ACC112 (cell line): ENCODE measurements around the gene GLB1L3.

Experiments used
- H2AFZ ChIP-seq: fragments of 200-600 bp; sonication (generic); one replicate; pipeline ENCODE4 v1.6.0; 2017; ENCODE audit warnings: antibody characterized with exemption, low read length; ENCODE audit not compliant: unreplicated experiment
- H3K27ac ChIP-seq: fragments of 200-600 bp; sonication (generic); 2 replicates; pipeline ENCODE4 v1.5.1; 2014; ENCODE audit warnings: low read depth, mild to moderate bottlenecking, antibody characterized with exemption, low read length, moderate library complexity
- H3K27me3 ChIP-seq: fragments of 200-600 bp; sonication (generic); 2 replicates; pipeline ENCODE4 v1.6.1; 2014; ENCODE audit warnings: mild to moderate bottlenecking, antibody characterized with exemption, low read length, moderate library complexity, mixed read lengths; ENCODE audit not compliant: insufficient read depth
- H3K36me3 ChIP-seq: fragments of 200-600 bp; sonication (generic); 2 replicates; pipeline ENCODE4 v1.6.1; 2016; ENCODE audit warnings: mild to moderate bottlenecking, antibody characterized with exemption, low read length, moderate library complexity, mixed read lengths; ENCODE audit not compliant: insufficient read depth
- H3K4me1 ChIP-seq: fragments of 200-600 bp; sonication (generic); one replicate; pipeline ENCODE4 v1.6.1; 2016; ENCODE audit warnings: low read length, mixed read lengths; ENCODE audit not compliant: insufficient read depth, unreplicated experiment, control insufficient read depth
- H3K4me3 ChIP-seq: fragments of 200-600 bp; sonication (generic); 2 replicates; pipeline ENCODE4 v1.5.1; 2014; ENCODE audit warnings: mild to moderate bottlenecking, low read depth, low read length
- H3K79me2 ChIP-seq: fragments of 200-600 bp; sonication (generic); one replicate; pipeline ENCODE4 v1.6.0; 2016; ENCODE audit warnings: low read length; ENCODE audit not compliant: control insufficient read depth, unreplicated experiment, insufficient read depth

GLB1L3 gene

DNA sequence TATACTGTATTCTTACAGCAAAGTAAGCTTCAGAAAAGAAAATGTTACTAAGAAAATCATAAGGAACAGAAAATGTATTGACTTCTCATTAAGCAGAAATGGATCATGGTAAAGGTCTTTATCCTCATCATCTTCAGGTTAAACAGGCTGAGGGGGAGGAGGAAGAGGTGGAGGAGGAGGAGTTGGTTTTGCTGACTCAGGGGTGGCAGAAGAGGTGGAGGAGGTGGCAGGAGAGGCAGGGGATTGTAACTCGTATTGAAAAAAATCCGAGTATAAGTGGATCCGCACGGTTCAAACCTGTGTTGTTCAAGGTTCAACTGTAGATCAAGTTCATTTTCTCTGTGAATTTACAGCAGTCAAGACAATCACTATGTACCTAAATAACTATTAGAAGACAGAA is 13.0 kb downstream of the GLB1L3 start:
- Histone ChIP-seq H3K79me2 (no peaks in the 10 kb centered on the region), H2AFZ (no peak overlapping the region), H3K36me3 (no peaks in the 10 kb centered on the region), H3K4me3 (no peak overlapping the region), H3K27me3 (peaks cover 9% of the 10 kb centered on the region), H3K4me1 (no peaks in the 10 kb centered on the region), H3K27ac (no peak overlapping the region)

DNA sequence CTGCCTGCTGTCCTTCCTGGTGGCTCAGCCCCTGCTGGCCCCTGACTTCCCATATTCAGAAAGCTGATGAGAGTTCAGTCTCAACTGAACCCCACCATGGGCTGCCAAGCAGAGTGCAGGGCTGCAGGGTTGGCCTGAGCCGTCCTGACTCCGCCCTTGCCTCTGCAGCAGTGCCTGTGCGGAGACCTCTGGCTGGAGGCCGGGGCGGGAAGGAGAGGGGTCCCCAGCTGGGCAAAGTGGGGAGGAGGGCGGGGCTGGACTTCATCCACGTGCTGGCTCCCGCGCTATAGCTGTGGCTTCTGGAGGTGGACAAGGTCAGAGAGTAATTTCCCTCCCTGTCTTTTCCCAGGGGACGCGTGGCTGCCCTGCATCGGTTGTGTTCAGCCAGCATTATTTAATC is 13.6 kb downstream of the GLB1L3 start:
- no peaks in the 10 kb centered on the region for H3K79me2 ChIP-seq
- no peak overlapping the region for H3K27ac ChIP-seq
- H3K36me3 ChIP-seq, result no peaks in the 10 kb centered on the region
- peaks cover 9% of the 10 kb centered on the region for H3K27me3 ChIP-seq
- no peaks in the 10 kb centered on the region for H3K4me1 ChIP-seq
- no peak overlapping the region for H2AFZ ChIP-seq
- H3K4me3 ChIP-seq, result no peak overlapping the region

DNA sequence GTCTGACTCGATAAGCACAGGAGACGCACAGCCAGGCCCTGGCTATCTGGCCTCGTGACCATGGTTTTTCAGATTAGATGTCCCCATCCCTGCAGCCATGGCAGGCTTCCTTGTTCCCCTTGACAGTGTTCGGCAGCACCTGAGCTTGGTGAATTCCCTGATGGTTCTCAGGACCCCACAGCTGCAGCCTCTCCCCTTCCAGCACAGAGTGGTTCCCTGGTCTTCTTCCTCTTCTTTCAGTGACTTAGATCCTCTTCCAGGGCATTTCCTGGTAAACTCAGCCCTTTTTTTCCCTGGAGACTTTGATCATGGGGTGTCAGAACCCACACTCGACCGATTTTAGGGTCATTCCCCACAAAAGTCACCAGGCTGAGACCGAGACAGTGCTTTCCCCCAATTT is 14.5 kb downstream of the GLB1L3 start:
- H3K27me3 ChIP-seq, result peaks cover 9% of the 10 kb centered on the region
- H3K4me3 ChIP-seq, result no peak overlapping the region
- H2AFZ ChIP-seq, result no peak overlapping the region
- H3K27ac ChIP-seq, result no peak overlapping the region
- no peaks in the 10 kb centered on the region for H3K36me3 ChIP-seq
- H3K4me1 ChIP-seq, result no peaks in the 10 kb centered on the region
- H3K79me2 ChIP-seq, result no peaks in the 10 kb centered on the region

- H3K27ac ChIP-seq, result no peak overlapping the region
- no peaks in the 10 kb centered on the region for H3K79me2 ChIP-seq
- H3K4me1 ChIP-seq, result no peaks in the 10 kb centered on the region
- H2AFZ ChIP-seq, result no peak overlapping the region
- peaks cover 9% of the 10 kb centered on the region for H3K27me3 ChIP-seq
- H3K36me3 ChIP-seq, result no peaks in the 10 kb centered on the region
- no peak overlapping the region for H3K4me3 ChIP-seq
These were observed 15.0 kb downstream of the GLB1L3 start for GRCh38 chr11:134291196-134291595.

DNA sequence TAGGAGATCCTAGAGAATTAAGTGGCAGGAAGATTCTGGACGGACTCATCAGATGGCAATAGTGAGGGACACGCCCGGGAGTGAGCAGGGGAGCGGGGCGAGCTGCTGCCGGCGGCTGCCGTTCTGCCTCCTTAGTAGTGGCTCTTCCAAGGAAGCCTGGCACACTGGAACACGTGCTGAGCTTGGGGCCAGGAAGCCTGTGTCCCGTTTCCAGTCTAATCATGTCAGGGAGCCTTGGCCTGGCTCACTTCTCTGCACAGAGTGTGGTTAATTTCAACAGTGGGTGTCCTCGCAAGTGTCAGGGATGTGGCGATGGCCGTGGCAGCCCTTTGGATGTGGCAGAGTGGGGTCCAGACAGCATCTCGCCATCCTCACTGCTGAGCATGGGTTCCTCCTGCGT is 16.5 kb downstream of the GLB1L3 start:
- no peaks in the 10 kb centered on the region for H3K4me1 ChIP-seq
- H3K27ac ChIP-seq, result no peak overlapping the region
- H3K79me2 ChIP-seq, result no peaks in the 10 kb centered on the region
- H3K4me3 ChIP-seq, result no peak overlapping the region
- H2AFZ ChIP-seq, result no peak overlapping the region
- no peaks in the 10 kb centered on the region for H3K36me3 ChIP-seq
- peaks cover 9% of the 10 kb centered on the region for H3K27me3 ChIP-seq

DNA sequence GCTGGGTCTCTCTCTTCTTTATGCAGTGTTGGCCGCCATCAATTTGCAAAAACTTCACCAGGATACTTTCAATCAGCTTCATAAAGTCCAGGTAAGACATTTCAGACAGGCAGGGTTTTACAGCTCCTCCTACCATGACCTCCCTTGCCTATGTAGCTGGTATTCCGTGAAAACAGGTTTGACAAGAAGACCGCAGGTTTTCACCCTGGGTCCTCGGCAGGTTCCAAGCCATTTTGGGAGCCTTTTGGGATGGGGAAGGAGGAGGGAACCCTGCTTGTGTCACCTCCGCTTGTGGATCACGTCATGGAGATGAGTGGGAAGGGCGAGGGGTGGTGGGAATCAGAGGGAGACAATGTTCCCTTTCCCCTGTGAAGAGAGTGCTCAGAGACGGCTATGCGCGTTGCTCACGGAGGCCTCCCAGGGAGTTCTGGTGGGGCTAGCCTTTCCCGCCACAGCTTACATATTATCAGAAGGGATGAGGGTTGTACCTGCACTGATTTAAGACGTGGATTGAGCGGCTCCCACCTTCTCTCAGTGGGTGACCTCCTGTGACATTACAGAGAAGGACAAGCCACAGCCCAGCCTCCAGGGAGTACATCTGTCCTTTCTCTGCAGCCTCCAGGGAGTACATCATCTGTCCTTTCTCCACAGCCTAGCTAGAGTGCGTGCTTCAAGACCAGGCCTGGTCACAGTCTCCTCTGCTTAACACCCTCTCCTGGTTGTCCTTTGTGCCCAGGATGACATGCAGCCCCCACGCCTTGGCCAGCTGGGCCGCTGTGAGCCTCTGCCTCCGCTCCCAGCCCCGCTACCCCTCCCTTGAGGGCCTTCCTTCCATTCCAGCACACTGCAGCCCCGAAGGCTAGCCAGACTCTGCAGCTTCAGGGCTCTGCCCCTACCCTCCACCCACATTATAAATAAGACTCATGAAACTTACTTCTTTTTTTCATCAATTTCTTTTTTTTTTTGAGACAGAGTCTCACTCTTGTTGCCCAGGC is 17.2 kb downstream of the GLB1L3 start:
- H3K79me2 ChIP-seq, result no peaks in the 10 kb centered on the region

GRCh38 chr11:134294664-134295063 is 18.5 kb downstream of the GLB1L3 start:
- peaks cover 5% of the 10 kb centered on the region for H3K27me3 ChIP-seq
- H3K4me1 ChIP-seq, result no peaks in the 10 kb centered on the region
- no peak overlapping the region for H3K27ac ChIP-seq
- no peaks in the 10 kb centered on the region for H3K79me2 ChIP-seq
- no peak overlapping the region for H3K4me3 ChIP-seq
- no peaks in the 10 kb centered on the region for H3K36me3 ChIP-seq
- H2AFZ ChIP-seq, result no peak overlapping the region

More for the DNA sequence above, 17.2 kb downstream of the GLB1L3 start:
- H3K4me1 ChIP-seq, result no peaks in the 10 kb centered on the region
- no peaks in the 10 kb centered on the region for H3K36me3 ChIP-seq
- H3K4me3 ChIP-seq, result no peak overlapping the region
- no peak overlapping the region for H3K27ac ChIP-seq
- no peak overlapping the region for H2AFZ ChIP-seq
- peaks cover 9% of the 10 kb centered on the region for H3K27me3 ChIP-seq

DNA sequence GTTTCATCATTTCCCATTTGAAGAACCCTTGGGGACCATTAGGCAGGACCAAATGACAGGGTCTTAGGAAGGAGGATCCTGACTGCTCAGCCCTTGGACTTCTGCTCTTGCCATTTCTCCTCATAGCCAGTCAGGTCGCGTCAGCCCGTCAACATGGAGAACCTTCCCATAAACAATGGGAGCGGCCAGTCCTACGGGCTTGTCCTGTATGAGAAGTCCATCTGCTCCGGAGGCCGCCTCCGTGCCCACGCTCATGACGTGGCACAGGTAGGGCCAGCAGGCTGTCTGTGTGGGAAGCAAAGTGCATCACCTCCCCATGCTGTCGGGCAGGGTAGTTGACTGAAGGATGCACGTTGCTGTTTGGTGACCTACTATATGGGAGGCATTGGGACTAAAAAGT is 36.0 kb downstream of the GLB1L3 start:
- Histone ChIP-seq H2AFZ (no peak overlapping the region), H3K27me3 (no peaks in the 10 kb centered on the region), H3K4me1 (no peaks in the 10 kb centered on the region), H3K4me3 (no peak overlapping the region), H3K27ac (no peak overlapping the region), H3K79me2 (no peaks in the 10 kb centered on the region), H3K36me3 (no peaks in the 10 kb centered on the region)

- Histone ChIP-seq H2AFZ (no peak overlapping the region), H3K79me2 (no peaks in the 10 kb centered on the region), H3K36me3 (no peaks in the 10 kb centered on the region), H3K27me3 (no peaks in the 10 kb centered on the region), H3K27ac (no peak overlapping the region), H3K4me1 (no peaks in the 10 kb centered on the region), H3K4me3 (no peak overlapping the region)
These were observed 36.6 kb downstream of the GLB1L3 start for GRCh38 chr11:134312807-134313206.

DNA sequence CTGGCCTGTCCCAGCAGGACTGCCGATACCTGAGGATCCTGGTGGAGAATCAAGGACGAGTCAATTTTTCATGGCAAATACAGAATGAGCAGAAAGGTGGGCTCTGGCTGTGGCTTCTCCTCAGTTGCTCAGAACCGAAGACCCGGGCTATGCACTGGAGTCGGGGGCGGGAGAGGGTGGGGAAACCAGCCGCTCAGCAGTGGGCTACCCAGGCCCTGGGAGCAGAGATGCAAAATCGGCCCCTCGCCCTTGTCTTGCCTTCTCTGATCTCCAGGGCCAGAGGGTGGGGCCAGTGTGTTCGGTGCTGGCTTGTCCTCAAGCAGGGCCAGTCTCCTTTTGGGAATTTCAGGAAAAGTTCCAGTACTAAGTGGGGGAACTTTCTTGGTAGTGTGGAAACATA is 37.2 kb downstream of the GLB1L3 start:
- Histone ChIP-seq H3K36me3 (no peaks in the 10 kb centered on the region), H3K4me1 (no peaks in the 10 kb centered on the region), H3K27ac (no peak overlapping the region), H3K4me3 (no peak overlapping the region), H3K79me2 (no peaks in the 10 kb centered on the region), H2AFZ (no peak overlapping the region), H3K27me3 (no peaks in the 10 kb centered on the region)
